GM13977 (cell line): ENCODE results near the gene PHF23.
A peak's percentile ranks its signal among the peaks of the same experiment; 100 is the strongest.

ENCODE experiments used
- DNase-seq: peaks from one replicate; pipeline ENCODE4 v3.0.0; 2012; ENCODE audit warnings: low spot score
- CTCF ChIP-seq: IDR thresholded peaks from 2 replicates; pipeline ENCODE4 v1.5.1; 2012; ENCODE audit warnings: mild to moderate bottlenecking, control low read depth; ENCODE audit not compliant: insufficient read depth; ENCODE audit errors: extremely low read depth, missing control alignments
- in situ Hi-C: fragments of 300-500 bp; cut with MboI; formaldehyde crosslinking; loops from one replicate; pipeline ENCODE4 v1.12.0; 2022; ENCODE audit warnings: low sequenced_read_pairs, low pct_unique_long_range_greater_than_20kb, mixed read lengths, inconsistent platforms; ENCODE audit not compliant: unreplicated experiment

PHF23 gene

GRCh38 chr17:7224110-7224509 lies 15.1 kb downstream of the PHF23 start:
- in situ Hi-C loops: no loop called here
- no peak for DNase-seq
- TF ChIP-seq CTCF: no peak

GRCh38 chr17:7223375-7223774 lies 15.9 kb downstream of the PHF23 start:
- in situ Hi-C loops: no loop called here
- TF ChIP-seq CTCF: no peak
- DNase-seq: no peak

- no peak for TF ChIP-seq CTCF
- DNase-seq: no peak
- in situ Hi-C loops: no loop called here
These were observed 16.3 kb downstream of the PHF23 start for GRCh38 chr17:7222972-7223292.

GRCh38 chr17:7222093-7222971 lies 16.9 kb downstream of the PHF23 start:
- no peak for TF ChIP-seq CTCF
- no peak for DNase-seq
- in situ Hi-C loops: no loop called here

GRCh38 chr17:7221278-7222092 lies 17.8 kb downstream of the PHF23 start:
- TF ChIP-seq CTCF: no peak
- in situ Hi-C loops: no loop called here
- DNase-seq: no peak

GRCh38 chr17:7220593-7221277 lies 18.5 kb downstream of the PHF23 start:
- peak; percentile 64 for TF ChIP-seq CTCF
- in situ Hi-C loops: no loop called here
- peak; percentile 79 for DNase-seq
